Lower leg skin (tissue), 3 donors: ENCODE measurements around the gene RNF217.

Source experiments
- POLR2A ChIP-seq, 2 donors: fragments of 450-650 bp; IDR thresholded peaks; one replicate each; pipeline ENCODE4 v1.6.1; 2016 to 2017; ENCODE audit warnings: antibody characterized with exemption in 2 of 2, mild to moderate bottlenecking in 1 of 2, moderate library complexity in 1 of 2
- TF ChIP-seq, protein P1 (sequence below), 3 donors: fragments of 450-650 bp; IDR thresholded peaks; one replicate each; pipeline ENCODE4 v1.5.1; 2016; ENCODE audit warnings: antibody characterized with exemption in 3 of 3, mild to moderate bottlenecking in 3 of 3, moderate library complexity in 2 of 3

DNA sequence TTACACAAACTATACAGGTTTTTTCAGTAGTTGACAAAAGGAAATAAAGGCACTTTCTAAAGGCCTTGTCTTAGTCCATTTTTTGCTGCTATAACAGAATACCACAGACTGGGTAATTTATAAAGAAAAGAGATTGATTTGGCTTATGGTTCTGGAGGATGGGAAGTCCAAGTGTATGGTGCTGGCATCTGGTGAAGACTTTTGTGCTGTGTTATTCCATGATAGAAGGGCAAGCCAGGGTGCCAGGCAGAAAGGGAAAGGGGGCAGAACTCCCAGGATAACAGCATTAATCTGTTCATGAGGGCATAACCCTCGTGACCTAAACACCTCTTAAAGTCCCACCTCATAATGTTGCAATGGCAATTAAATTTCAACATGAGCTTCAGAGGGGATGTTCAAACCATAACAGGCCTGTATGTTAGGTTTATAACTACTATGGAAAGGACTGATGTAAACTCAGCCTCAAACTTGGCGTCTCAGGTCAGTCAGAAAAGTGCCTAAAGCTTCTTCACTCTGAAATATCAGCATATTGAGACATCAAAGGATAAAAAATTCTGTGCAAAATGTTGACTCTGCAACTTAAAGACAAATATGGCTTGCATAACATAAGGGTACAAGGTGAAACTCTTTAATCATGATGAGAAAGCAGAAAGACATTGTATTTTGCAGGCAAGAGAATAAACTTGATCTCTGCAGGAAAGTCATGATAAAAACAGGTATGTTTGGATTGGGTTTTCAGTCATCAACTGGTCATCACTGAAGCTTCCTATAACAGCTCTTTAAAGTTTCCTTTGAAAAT, 42.8 kb downstream of the RNF217 start:
- TF ChIP-seq, protein P1, sequence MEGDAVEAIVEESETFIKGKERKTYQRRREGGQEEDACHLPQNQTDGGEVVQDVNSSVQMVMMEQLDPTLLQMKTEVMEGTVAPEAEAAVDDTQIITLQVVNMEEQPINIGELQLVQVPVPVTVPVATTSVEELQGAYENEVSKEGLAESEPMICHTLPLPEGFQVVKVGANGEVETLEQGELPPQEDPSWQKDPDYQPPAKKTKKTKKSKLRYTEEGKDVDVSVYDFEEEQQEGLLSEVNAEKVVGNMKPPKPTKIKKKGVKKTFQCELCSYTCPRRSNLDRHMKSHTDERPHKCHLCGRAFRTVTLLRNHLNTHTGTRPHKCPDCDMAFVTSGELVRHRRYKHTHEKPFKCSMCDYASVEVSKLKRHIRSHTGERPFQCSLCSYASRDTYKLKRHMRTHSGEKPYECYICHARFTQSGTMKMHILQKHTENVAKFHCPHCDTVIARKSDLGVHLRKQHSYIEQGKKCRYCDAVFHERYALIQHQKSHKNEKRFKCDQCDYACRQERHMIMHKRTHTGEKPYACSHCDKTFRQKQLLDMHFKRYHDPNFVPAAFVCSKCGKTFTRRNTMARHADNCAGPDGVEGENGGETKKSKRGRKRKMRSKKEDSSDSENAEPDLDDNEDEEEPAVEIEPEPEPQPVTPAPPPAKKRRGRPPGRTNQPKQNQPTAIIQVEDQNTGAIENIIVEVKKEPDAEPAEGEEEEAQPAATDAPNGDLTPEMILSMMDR (IDR thresholded peaks at IDR 0.05): no peak
- no peak for TF ChIP-seq POLR2A (IDR thresholded peaks at IDR 0.05)
